Stomach (tissue), 19 donors: ENCODE measurements around the gene ZNF823. TPM values are rescaled to one million over a fixed set of nuclear protein-coding genes. Genes with fewer than 3 reads are reported as not detected.
A peak's percentile ranks its signal among the peaks of the same experiment; 100 is the strongest.

ENCODE experiments used
- DNase-seq, 2 donors: peaks; one replicate each; pipeline versions ENCODE4 v3.0.0 to v3.0.0-alpha.2; 2013 to 2019
- H3K27ac ChIP-seq, 5 donors: fragments of 200-600 bp in 4 of 5; sonication (generic) in 4 of 5; one replicate each; pipeline ENCODE4 v1.5.1; 2013 to 2019; ENCODE audit warnings: mild to moderate bottlenecking in 1 of 5, moderate library complexity in 1 of 5
- H3K27me3 ChIP-seq, 3 donors: fragments of 200-600 bp; sonication (generic); one replicate each; pipeline ENCODE4 v1.5.1; 2017 to 2019; ENCODE audit warnings: mixed run types in 1 of 3
- H3K36me3 ChIP-seq, 4 donors: fragments of 200-600 bp; sonication (generic); 1 replicate in 3 of 4; 2 replicates in 1 of 4; pipeline ENCODE4 v1.5.1; 2016 to 2019
- H3K4me1 ChIP-seq, 4 donors: fragments of 200-600 bp; sonication (generic); one replicate each; pipeline ENCODE4 v1.5.1; 2016 to 2019
- H3K4me3 ChIP-seq, 4 donors: fragments of 200-600 bp; sonication (generic) in 3 of 4; one replicate each; pipeline ENCODE4 v1.5.1; 2016 to 2019; ENCODE audit warnings: mild to moderate bottlenecking in 1 of 4
- H3K9me3 ChIP-seq, 4 donors: fragments of 200-600 bp; sonication (generic); one replicate each; pipeline ENCODE4 v1.5.1; 2016 to 2019
- EP300 ChIP-seq: sonication (generic); formaldehyde crosslinking; IDR thresholded peaks from one replicate; pipeline ENCODE4 v1.6.1; 2017; ENCODE audit warnings: antibody characterized with exemption
- POLR2A ChIP-seq, 4 donors: fragments of 450-650 bp; IDR thresholded peaks; one replicate each; pipeline ENCODE4 v1.6.1; 2016; ENCODE audit warnings: antibody characterized with exemption in 4 of 4, control low read depth in 2 of 4, mild to moderate bottlenecking in 1 of 4, moderate library complexity in 1 of 4
- POLR2AphosphoS5 ChIP-seq, 3 donors: sonication (generic); formaldehyde crosslinking; IDR thresholded peaks; one replicate each; pipeline ENCODE4 v1.6.1; 2016; ENCODE audit warnings: antibody characterized with exemption in 3 of 3
- WGBS, 5 donors: extraction: QIAGEN DNeasy Blood & Tissue Kit in 3 of 5; methylation state at CpG; one replicate each; pipeline versions ENCODE4 v1.1.5 to v1.1.7; 2013 to 2018; 5-methylcytosine and 5-hydroxymethylcytosine counted together
- intact Hi-C: fragments of 100-400 bp; cut with DNase I; formaldehyde crosslinking; loops from one replicate; pipeline ENCODE4 v1.15.1; 2023; ENCODE audit warnings: low total_unique reads
- long read RNA-seq, 10 donors: transcript quantifications; one replicate each; lab custom pipeline, GENCODE V29; 2026
- polyA plus RNA-seq, 3 donors: library from polyadenylated mRNA; stranded (reverse); fragments of 200-250 nt; gene quantifications; one replicate each; pipeline ENCODE4 v1.2.3, GENCODE V29; 2013
- total RNA-seq, 5 donors: library from RNA; depleted of rRNA; stranded (reverse); fragments of >200 nt; gene quantifications; one replicate each; pipeline versions ENCODE4 v1.1.0 to v1.2.3, GENCODE V29; 2014 to 2016
- TF ChIP-seq, protein P1 (sequence below), 7 experiments: fragments of 450-650 bp in 4 of 7; fragments of 200-600 bp in 3 of 7; sonication (generic) in 3 of 7; IDR thresholded peaks; one replicate each; pipeline ENCODE4 v1.5.1; 2016 to 2019; ENCODE audit warnings: antibody characterized with exemption in 7 of 7, control low read depth in 2 of 7, mild to moderate bottlenecking in 1 of 7
- donor health status: healthy with polysubstance abuse.
- donor health status: Bipolar disorder and iron deficiency.
- donor health status: healthy.

Gene ZNF823
- 10 to 100 TPM in 1 of 5 donors, 1 to 10 TPM in 4; 1.2 to 19.3 (median 5.8) TPM for total RNA-seq
- 1 to 10 TPM; 3.1 to 4.6 (median 4.3) TPM for polyA plus RNA-seq
- long read RNA-seq, donor 1, partial matches to known transcripts = 5 of 5 reads
- long read RNA-seq, donor 1, other reads (novel, unspliced or antisense) = 0 of 5 reads
- long read RNA-seq, donor 2, partial matches to known transcripts = 5 of 6 reads
- long read RNA-seq, donor 2, other reads (novel, unspliced or antisense) = 0 of 6 reads
- long read RNA-seq, donor 3, partial matches to known transcripts = 0 of 2 reads
- long read RNA-seq, donor 3, other reads (novel, unspliced or antisense) = 0 of 2 reads
- long read RNA-seq, donor 4 = 0 reads
- long read RNA-seq, donor 5, partial matches to known transcripts = 0 of 1 reads
- long read RNA-seq, donor 5, other reads (novel, unspliced or antisense) = 0 of 1 reads
- long read RNA-seq, donor 6, transcript ZNF823-201 (4 exons, 2,423 nt) = major isoform, 5 of 53 reads
- long read RNA-seq, donor 6, partial matches to known transcripts = 48 of 53 reads
- long read RNA-seq, donor 6, other reads (novel, unspliced or antisense) = 0 of 53 reads
- long read RNA-seq, donor 7, partial matches to known transcripts = 8 of 11 reads
- long read RNA-seq, donor 7, other reads (novel, unspliced or antisense) = 0 of 11 reads
- long read RNA-seq, donor 8, transcript ZNF823-201 (4 exons, 2,423 nt) = major isoform, 5 of 24 reads
- long read RNA-seq, donor 8, partial matches to known transcripts = 19 of 24 reads
- long read RNA-seq, donor 8, other reads (novel, unspliced or antisense) = 0 of 24 reads
- long read RNA-seq, donor 9, partial matches to known transcripts = 0 of 1 reads
- long read RNA-seq, donor 9, other reads (novel, unspliced or antisense) = 0 of 1 reads
- long read RNA-seq, donor 10, partial matches to known transcripts = 0 of 1 reads
- long read RNA-seq, donor 10, other reads (novel, unspliced or antisense) = 0 of 1 reads

DNA sequence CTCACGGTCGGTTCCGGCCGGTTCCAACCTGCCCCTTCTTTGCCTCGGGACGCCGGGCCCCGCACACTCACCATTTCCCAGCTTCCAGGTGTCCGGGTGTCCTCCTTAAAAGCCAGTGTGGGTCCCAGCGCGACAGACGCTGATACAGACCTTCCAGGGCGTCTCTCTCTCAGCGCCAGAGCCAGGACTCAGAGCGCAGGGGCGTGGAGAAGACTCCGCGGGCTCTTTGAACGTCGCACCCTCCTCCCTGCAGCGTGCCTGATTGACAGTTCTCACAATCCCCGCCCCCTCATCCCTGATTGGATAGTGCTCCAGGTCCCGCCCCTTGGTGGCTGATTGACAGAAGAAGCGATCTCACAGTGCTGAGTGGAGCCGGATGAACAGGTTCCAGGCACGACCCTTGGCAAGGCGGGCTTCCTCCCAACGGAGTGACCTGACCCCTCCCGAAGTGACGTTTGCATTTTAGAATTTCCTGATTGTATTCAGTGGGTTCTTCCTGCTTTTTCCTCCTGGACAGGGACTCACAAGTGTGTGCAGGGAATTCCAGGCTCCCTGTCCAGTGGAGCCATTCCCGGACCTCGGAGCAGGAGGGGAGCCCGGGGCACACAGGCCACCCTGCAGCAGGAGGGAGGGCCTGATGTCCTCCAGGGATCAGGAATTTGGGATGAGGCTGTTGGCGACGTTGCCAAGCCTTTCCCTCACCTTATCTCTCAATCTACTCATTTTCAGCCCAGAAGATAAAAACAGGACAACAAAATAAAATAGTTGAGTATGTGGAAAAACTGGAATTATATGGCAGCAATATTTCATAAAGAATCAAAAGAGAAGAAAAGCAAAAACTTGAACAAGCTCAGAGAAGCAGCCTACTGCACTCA, at the start of gene ZNF823:
Gene ZNF823 (minus strand): TSS at position 201 of the 875 bp plus-strand sequence. CDS start 127 bp downstream, at position 74.
- H3K4me1 ChIP-seq = peaks cover 17 to 34% (median 31%) of the 10 kb centered on the region in 4 donors
- intact Hi-C loops = no loop called here
- TF ChIP-seq POLR2AphosphoS5 (IDR thresholded peaks at IDR 0.05) = peak; percentile 61 to 92 (median 86)
- TF ChIP-seq, protein P1, sequence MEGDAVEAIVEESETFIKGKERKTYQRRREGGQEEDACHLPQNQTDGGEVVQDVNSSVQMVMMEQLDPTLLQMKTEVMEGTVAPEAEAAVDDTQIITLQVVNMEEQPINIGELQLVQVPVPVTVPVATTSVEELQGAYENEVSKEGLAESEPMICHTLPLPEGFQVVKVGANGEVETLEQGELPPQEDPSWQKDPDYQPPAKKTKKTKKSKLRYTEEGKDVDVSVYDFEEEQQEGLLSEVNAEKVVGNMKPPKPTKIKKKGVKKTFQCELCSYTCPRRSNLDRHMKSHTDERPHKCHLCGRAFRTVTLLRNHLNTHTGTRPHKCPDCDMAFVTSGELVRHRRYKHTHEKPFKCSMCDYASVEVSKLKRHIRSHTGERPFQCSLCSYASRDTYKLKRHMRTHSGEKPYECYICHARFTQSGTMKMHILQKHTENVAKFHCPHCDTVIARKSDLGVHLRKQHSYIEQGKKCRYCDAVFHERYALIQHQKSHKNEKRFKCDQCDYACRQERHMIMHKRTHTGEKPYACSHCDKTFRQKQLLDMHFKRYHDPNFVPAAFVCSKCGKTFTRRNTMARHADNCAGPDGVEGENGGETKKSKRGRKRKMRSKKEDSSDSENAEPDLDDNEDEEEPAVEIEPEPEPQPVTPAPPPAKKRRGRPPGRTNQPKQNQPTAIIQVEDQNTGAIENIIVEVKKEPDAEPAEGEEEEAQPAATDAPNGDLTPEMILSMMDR (IDR thresholded peaks at IDR 0.05) = no peak
- TF ChIP-seq EP300 = no peak
- TF ChIP-seq POLR2A (IDR thresholded peaks at IDR 0.05) = peak in 1 of 4 donors; percentile 84
- H3K9me3 ChIP-seq = no peaks in the 10 kb centered on the region
- peak within 1 kb of the TSS; percentile 74 to 98 (median 93) for H3K4me3 ChIP-seq
- no peaks in the 10 kb centered on the region for H3K36me3 ChIP-seq
- WGBS, 5 donors = 0 to 2% (median 1%) methylated on average over 34 to 35 of the region's 35 CpGs
- peak within 1 kb of the TSS; percentile 94 to 98 (median 95) for H3K27ac ChIP-seq
- H3K27me3 ChIP-seq = no peaks in the 10 kb centered on the region
- DNase-seq = peak; percentile 100

- intact Hi-C loops = no loop called here
- TF ChIP-seq EP300 (no peak), POLR2A (IDR thresholded peaks at IDR 0.05) (no peak)
- no peak for DNase-seq
- H3K9me3 ChIP-seq = peaks cover 23 to 87% (median 75%) of the 10 kb centered on the region in 4 donors
- no peak overlapping the region for H3K27ac ChIP-seq
- H3K4me3 ChIP-seq = no peak overlapping the region
- H3K4me1 ChIP-seq = no peaks in the 10 kb centered on the region
- 76 to 86% (median 77%) methylated on average over 3 of the region's 3 CpGs for WGBS, 5 donors
- no peaks in the 10 kb centered on the region for H3K27me3 ChIP-seq
- H3K36me3 ChIP-seq = peaks cover 0 to 20% (median 4%) of the 10 kb centered on the region in 4 donors
Measured at GRCh38 chr19:11787536-11787935, 48.8 kb upstream of the ZNF823 start.

GRCh38 chr19:11784356-11784755, 45.6 kb upstream of the ZNF823 start:
- no peak overlapping the region for H3K27ac ChIP-seq
- DNase-seq = no peak
- WGBS, 5 donors = 94 to 100% (median 97%) methylated on average over 3 of the region's 3 CpGs
- no peaks in the 10 kb centered on the region for H3K27me3 ChIP-seq
- no peaks in the 10 kb centered on the region for H3K4me1 ChIP-seq
- TF ChIP-seq, protein P1 (IDR thresholded peaks at IDR 0.05) = no peak
- TF ChIP-seq POLR2A (IDR thresholded peaks at IDR 0.05) = no peak
- TF ChIP-seq POLR2AphosphoS5 (IDR thresholded peaks at IDR 0.05) = no peak
- TF ChIP-seq EP300 = no peak
- H3K36me3 ChIP-seq = peaks cover 24 to 51% (median 30%) of the 10 kb centered on the region in 4 donors
- H3K9me3 ChIP-seq = peaks cover 52 to 100% (median 94%) of the 10 kb centered on the region in 4 donors
- intact Hi-C loops = no loop called here
- no peak overlapping the region for H3K4me3 ChIP-seq

- intact Hi-C loops = no loop called here
- no peak overlapping the region for H3K4me3 ChIP-seq
- TF ChIP-seq POLR2AphosphoS5 (IDR thresholded peaks at IDR 0.05) = no peak
- no peak for TF ChIP-seq POLR2A (IDR thresholded peaks at IDR 0.05)
- TF ChIP-seq EP300 = no peak
- TF ChIP-seq, protein P1 (IDR thresholded peaks at IDR 0.05) = no peak
- no peak for DNase-seq
- H3K27ac ChIP-seq = no peak overlapping the region
- H3K9me3 ChIP-seq = peaks cover 52 to 100% (median 93%) of the 10 kb centered on the region in 4 donors
- 97 to 100% (median 98%) methylated on average over 1 of the region's 1 CpG for WGBS, 5 donors
- no peaks in the 10 kb centered on the region for H3K4me1 ChIP-seq
- peaks cover 30 to 57% (median 36%) of the 10 kb centered on the region in 4 donors for H3K36me3 ChIP-seq
- no peaks in the 10 kb centered on the region for H3K27me3 ChIP-seq
Measured at GRCh38 chr19:11783767-11784166, 45.0 kb upstream of the ZNF823 start.
